M059J (cell line): ENCODE data around the gene PODXL. TPM values are rescaled to one million over a fixed set of nuclear protein-coding genes. Genes with fewer than 3 reads are reported as not detected.

Experiments
- total RNA-seq: library from RNA; depleted of rRNA; stranded (reverse); fragments of >200 nt; shearing (Covaris generic); gene quantifications from 2 replicates; pipeline ENCODE4 v1.2.3, GENCODE V29; 2014; rRNA removed

The PODXL gene
- total RNA-seq, 1 experiment from 2014 or later: 50.6 TPM

Other genes starting within 250 kb of the PODXL start
- 26.5 and 32.0 TPM in 2 replicates for gene MKLN1, start 228.8 kb downstream of the PODXL start, total RNA-seq